OCI-LY3 (cell line): Measurements from ENCODE around the gene PREX1.
A peak's percentile ranks its signal among the peaks of the same experiment; 100 is the strongest.

Experiments
- H2AFZ ChIP-seq: fragments of 200-600, 300-600 bp; shearing (Covaris generic); 2 replicates; pipeline ENCODE4 v1.6.0; 2014; ENCODE audit warnings: antibody characterized with exemption, low read depth, low read length
- H3K27ac ChIP-seq: fragments of 200-600, 300-600 bp; sonication (generic); 2 replicates; pipeline ENCODE4 v1.5.1; 2014; ENCODE audit warnings: mild to moderate bottlenecking, low read length, moderate library complexity, mixed read lengths
- H3K27me3 ChIP-seq: fragments of 200-600, 300-600 bp; sonication (generic); 2 replicates; pipeline ENCODE4 v1.6.1; 2014; ENCODE audit warnings: low read depth, low read length, mixed read lengths
- H3K36me3 ChIP-seq: fragments of 200-600, 300-600 bp; sonication (generic); replicated peaks from 2 replicates; pipeline ENCODE3; 2014; ENCODE audit warnings: low read depth, low read length, mixed read lengths
- H3K4me1 ChIP-seq: fragments of 300-600, 200-600 bp; sonication (generic); 2 replicates; pipeline ENCODE4 v1.6.1; 2014; ENCODE audit warnings: low read length, mixed read lengths
- H3K4me2 ChIP-seq: fragments of 200-600, 300-600 bp; sonication (generic); 2 replicates; pipeline ENCODE4 v1.6.1; 2014; ENCODE audit warnings: low read length, mixed read lengths
- H3K4me3 ChIP-seq: fragments of 300-600, 200-600 bp; sonication (generic); 2 replicates; pipeline ENCODE4 v1.5.1; 2014; ENCODE audit warnings: antibody characterized with exemption, mild to moderate bottlenecking, low read length, moderate library complexity
- H3K79me2 ChIP-seq: fragments of 300-600, 200-600 bp; shearing (Covaris generic); 2 replicates; pipeline ENCODE4 v1.6.1; 2014; ENCODE audit warnings: mild to moderate bottlenecking, low read length, mixed read lengths
- H3K9ac ChIP-seq: fragments of 300-600, 200-600 bp; shearing (Covaris generic); 2 replicates; pipeline ENCODE4 v1.6.0; 2014; ENCODE audit warnings: mild to moderate bottlenecking, low read length, moderate library complexity
- H3K9me3 ChIP-seq: fragments of 200-600, 300-600 bp; shearing (Covaris generic); 2 replicates; pipeline ENCODE4 v1.6.1; 2014; ENCODE audit warnings: low read length, mixed read lengths; ENCODE audit not compliant: insufficient read depth
- H4K20me1 ChIP-seq: fragments of 200-600, 300-600 bp; sonication (generic); 2 replicates; pipeline ENCODE4 v1.6.1; 2016; ENCODE audit warnings: low read length, mixed read lengths; ENCODE audit not compliant: insufficient read depth
- EZH2phosphoT487 ChIP-seq: fragments of 200-600 bp; shearing (Covaris generic); IDR thresholded peaks from 2 replicates; pipeline ENCODE4 v1.6.1; 2018; ENCODE audit warnings: antibody characterized with exemption, mixed run types, low read depth
- TF ChIP-seq, protein P1 (sequence below): fragments of 200-600, 300-600 bp; sonication (generic); IDR thresholded peaks from 2 replicates; pipeline ENCODE4 v1.5.1; 2014; ENCODE audit warnings: antibody characterized with exemption, low read length, low read depth

Gene PREX1

DNA sequence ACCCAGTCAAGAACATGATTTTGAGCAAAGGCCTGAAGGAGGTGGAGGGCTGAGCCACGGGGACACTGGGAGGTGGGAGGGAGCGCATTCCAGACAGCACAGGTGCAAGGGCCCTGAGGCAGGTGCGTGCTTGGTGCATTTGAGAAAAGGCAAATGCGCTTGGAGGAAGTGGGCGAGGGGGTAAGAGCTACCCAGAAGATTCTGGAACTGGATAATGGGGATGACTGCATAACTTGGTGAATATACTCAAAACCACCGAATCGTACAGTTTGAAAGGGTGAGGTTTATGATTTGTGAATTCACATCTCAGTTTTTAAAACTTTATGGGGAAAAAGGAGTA lies 9.8 kb downstream of the PREX1 start:
- no peaks in the 10 kb centered on the region for H3K9me3 ChIP-seq
- peak overlapping the region; percentile 33 for H3K4me2 ChIP-seq
- H3K4me3 ChIP-seq, result no peak overlapping the region
- H3K4me1 ChIP-seq, result peaks cover 40% of the 10 kb centered on the region
- no peaks in the 10 kb centered on the region for H3K36me3 ChIP-seq
- peaks cover 63% of the 10 kb centered on the region; the same call in 1 of the 2 replicates for H4K20me1 ChIP-seq
- no peak overlapping the region for H2AFZ ChIP-seq
- no peak overlapping the region for H3K9ac ChIP-seq
- H3K27ac ChIP-seq, result no peak overlapping the region
- TF ChIP-seq EZH2phosphoT487, result no peak
- TF ChIP-seq, protein P1, sequence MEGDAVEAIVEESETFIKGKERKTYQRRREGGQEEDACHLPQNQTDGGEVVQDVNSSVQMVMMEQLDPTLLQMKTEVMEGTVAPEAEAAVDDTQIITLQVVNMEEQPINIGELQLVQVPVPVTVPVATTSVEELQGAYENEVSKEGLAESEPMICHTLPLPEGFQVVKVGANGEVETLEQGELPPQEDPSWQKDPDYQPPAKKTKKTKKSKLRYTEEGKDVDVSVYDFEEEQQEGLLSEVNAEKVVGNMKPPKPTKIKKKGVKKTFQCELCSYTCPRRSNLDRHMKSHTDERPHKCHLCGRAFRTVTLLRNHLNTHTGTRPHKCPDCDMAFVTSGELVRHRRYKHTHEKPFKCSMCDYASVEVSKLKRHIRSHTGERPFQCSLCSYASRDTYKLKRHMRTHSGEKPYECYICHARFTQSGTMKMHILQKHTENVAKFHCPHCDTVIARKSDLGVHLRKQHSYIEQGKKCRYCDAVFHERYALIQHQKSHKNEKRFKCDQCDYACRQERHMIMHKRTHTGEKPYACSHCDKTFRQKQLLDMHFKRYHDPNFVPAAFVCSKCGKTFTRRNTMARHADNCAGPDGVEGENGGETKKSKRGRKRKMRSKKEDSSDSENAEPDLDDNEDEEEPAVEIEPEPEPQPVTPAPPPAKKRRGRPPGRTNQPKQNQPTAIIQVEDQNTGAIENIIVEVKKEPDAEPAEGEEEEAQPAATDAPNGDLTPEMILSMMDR, result no peak
- peaks cover 8% of the 10 kb centered on the region for H3K79me2 ChIP-seq
- H3K27me3 ChIP-seq, result no peaks in the 10 kb centered on the region; the same call in 1 of the 2 replicates

DNA sequence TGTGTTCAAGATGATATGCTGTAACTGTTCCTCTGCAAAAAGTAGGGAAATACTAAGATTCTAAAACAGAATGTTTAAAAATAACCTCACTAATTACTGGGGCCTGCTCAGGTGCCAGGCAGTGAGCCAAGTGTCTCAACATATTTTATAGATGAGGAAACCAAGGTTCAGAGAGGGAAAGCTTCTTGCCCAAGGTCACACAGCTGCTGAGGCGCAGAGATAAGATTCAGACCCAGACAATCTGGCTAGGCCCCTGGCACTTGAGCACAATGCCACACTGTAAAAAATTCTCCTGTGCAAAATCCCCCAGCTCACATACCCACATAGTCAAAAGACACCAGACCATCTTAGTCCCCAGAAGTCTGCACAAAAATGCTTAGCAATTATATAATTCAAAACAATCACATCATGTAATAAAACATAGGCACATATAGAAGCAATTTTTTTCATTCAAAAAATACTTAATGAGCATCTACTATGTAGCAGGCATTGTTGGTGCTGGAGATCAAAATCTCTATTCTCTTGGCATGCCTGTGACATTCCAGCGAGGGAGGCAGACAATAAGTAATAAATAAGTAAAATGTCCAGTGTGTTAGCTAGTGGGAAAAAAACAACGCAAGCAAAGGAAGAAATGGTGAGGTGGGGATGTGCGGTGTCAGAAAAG lies 10.3 kb downstream of the PREX1 start:
- no peak overlapping the region for H3K4me2 ChIP-seq
- no peaks in the 10 kb centered on the region for H3K9me3 ChIP-seq
- no peak overlapping the region for H3K4me3 ChIP-seq
- H3K36me3 ChIP-seq, result no peaks in the 10 kb centered on the region
- peaks cover 8% of the 10 kb centered on the region for H3K79me2 ChIP-seq
- H3K27me3 ChIP-seq, result no peaks in the 10 kb centered on the region; the same call in 1 of the 2 replicates
- peaks cover 35% of the 10 kb centered on the region for H3K4me1 ChIP-seq
- no peak overlapping the region for H3K9ac ChIP-seq
- no peak overlapping the region for H2AFZ ChIP-seq
- H3K27ac ChIP-seq, result no peak overlapping the region
- H4K20me1 ChIP-seq, result peaks cover 64% of the 10 kb centered on the region; the same call in 1 of the 2 replicates
- TF ChIP-seq, protein P1, result no peak
- TF ChIP-seq EZH2phosphoT487, result no peak

DNA sequence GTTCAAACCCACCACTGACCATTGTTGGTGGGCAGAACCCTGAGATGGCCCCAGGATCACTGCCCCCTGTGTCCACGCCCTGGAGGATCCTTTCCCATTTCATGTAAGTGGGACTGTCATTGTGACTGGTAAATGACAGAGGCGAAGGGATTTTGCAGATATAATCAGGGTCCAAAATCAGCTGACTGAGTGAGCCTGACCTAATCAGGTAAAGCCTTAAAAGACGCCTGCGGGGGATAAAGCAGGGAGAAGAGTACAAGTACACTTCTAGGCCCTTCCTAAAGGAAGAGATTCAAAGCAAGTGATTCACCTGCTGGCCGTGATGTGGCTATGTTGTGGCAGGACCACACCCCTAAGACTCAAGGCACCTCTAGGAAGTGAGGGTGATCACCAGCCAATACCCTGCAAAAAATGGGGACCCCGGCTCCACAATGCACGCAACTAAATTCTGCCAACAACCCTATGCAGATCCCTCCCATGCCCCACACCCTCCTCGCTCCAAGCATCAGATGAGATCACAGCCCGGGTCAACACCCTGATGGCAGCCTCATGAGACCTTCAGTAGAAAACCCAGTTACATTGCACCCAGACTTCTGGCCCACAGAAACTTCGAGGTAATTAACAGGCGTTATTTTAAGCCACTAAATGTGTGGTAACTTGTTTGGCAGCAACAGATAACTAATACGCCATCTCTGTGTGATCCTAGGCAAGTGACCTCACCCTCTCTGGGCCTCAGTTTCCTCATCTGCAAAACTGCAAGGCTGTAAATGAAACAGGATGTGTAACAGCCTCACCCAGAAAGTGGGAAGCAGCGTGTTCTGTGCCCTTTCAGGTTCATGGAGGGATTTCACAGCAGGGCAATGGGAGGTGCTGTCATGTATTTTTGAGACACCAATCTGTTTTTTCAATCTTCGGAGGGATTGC lies 11.3 kb downstream of the PREX1 start:
- Histone ChIP-seq H3K79me2 (peaks cover 11% of the 10 kb centered on the region), H3K4me3 (no peak overlapping the region), H3K9ac (no peak overlapping the region), H4K20me1 (peaks cover 56% of the 10 kb centered on the region; the same call in 1 of the 2 replicates), H3K9me3 (no peaks in the 10 kb centered on the region), H3K27me3 (no peaks in the 10 kb centered on the region), H2AFZ (no peak overlapping the region), H3K27ac (no peak overlapping the region), H3K36me3 (no peaks in the 10 kb centered on the region), H3K4me2 (no peak overlapping the region), H3K4me1 (peaks cover 26% of the 10 kb centered on the region)
- TF ChIP-seq, protein P1, result no peak
- no peak for TF ChIP-seq EZH2phosphoT487

DNA sequence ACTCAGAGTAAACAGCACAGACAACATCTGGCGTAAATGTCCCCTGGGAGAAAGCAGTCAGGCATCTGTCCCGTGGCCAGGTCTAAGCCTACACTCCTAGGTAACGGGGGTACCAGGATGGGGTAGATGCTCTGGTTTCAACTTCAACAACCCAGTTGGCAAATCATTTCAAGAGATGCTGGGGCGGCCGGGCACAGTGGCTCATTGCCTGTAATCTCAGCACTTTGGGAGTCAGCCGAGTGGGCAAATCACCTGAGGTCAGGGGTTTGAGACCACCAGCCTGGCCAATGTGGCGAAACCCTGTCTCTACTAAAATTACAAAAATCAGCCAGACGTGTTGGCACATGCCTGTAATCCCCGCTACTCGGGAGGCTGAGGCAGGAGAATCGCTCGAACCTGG lies 12.3 kb downstream of the PREX1 start:
- H3K9me3 ChIP-seq, result no peaks in the 10 kb centered on the region
- H3K27ac ChIP-seq, result no peak overlapping the region
- no peak overlapping the region for H3K4me2 ChIP-seq
- H2AFZ ChIP-seq, result no peak overlapping the region
- no peak overlapping the region for H3K9ac ChIP-seq
- no peak overlapping the region for H3K4me3 ChIP-seq
- peaks cover 23% of the 10 kb centered on the region for H3K4me1 ChIP-seq
- no peaks in the 10 kb centered on the region for H3K27me3 ChIP-seq
- TF ChIP-seq, protein P1, result no peak
- TF ChIP-seq EZH2phosphoT487, result no peak
- no peaks in the 10 kb centered on the region for H3K36me3 ChIP-seq
- H4K20me1 ChIP-seq, result peaks cover 52% of the 10 kb centered on the region; the same call in 1 of the 2 replicates
- peaks cover 15% of the 10 kb centered on the region for H3K79me2 ChIP-seq
